K562 (cell line): ENCODE measurements around the gene LGALS9C. TPM values are rescaled to one million over a fixed set of nuclear protein-coding genes. Genes with fewer than 3 reads are reported as not detected.
"Not testable (repeated sequence)": the region's sequence is repeated elsewhere in the genome, so short reads cannot be mapped to it uniquely, and the experiment has no call there.

Experiments used
- ATAC-seq: fragments of 200-7000 bp; cut with Tn5 transposase; 3 replicates; pipeline ENCODE4 v1.9.1; 2020; ENCODE audit warnings: moderate library complexity
- BruUV-seq: library from RNA; stranded (reverse); fragments of 400-500 nt; replicated peaks from 2 replicates; lab custom pipeline; 2021; lab: Mats Ljungman, UMichigan
- CTCF ChIA-PET: fragments of 300-600 bp; formaldehyde crosslinking; extraction: SDS; loops from one replicate; lab custom pipeline; 2021; ENCODE audit warnings: low intra/inter-chr PET ratio; lab: Yijun Ruan, JAX
- POLR2A ChIA-PET: fragments of 300-600, 350-650 bp; sonication (Branson Sonifier 250); formaldehyde crosslinking; extraction: SDS; loops from one replicate; lab custom pipeline; 2021; ENCODE audit warnings: antibody characterized with exemption, inconsistent platforms; lab: Yijun Ruan, JAX
- DNase-seq, 4 experiments: peaks; one replicate each; pipeline versions ENCODE4 v3.0.0 to v3.0.0-alpha.2; 2011 to 2018; ENCODE audit warnings: low spot score in 3 of 4, mixed read lengths in 3 of 4; ENCODE audit errors: extremely low read depth in 1 of 4
- FAIRE-seq: peaks from 2 replicates; lab custom pipeline; 2011; peaks lifted over from hg19 to GRCh38; lab: Jason Lieb, UNC
- H2AFZ ChIP-seq: 2 replicates; pipeline ENCODE4 v1.6.0; 2011; ENCODE audit warnings: low read depth, low read length, control low read depth, inconsistent platforms
- H3K27ac ChIP-seq: fragments of 200-600 bp; 3 replicates; pipeline ENCODE4 v1.8.0; 2011; ENCODE audit warnings: low read depth, mild to moderate bottlenecking, control low read depth, inconsistent platforms, low read length, moderate library complexity, mixed read lengths; ENCODE audit errors: extremely low read depth
- H3K27me3 ChIP-seq, 2 experiments: fragments of 300-600 bp in 1 of 2; 2 replicates in 1 of 2; 3 replicates in 1 of 2; pipeline versions ENCODE4 v1.6.0 to v1.8.0; 2011; ENCODE audit warnings: inconsistent platforms in 2 of 2, low read length in 2 of 2, mild to moderate bottlenecking in 1 of 2, mixed read lengths in 1 of 2, moderate library complexity in 1 of 2; ENCODE audit not compliant: control insufficient read depth in 2 of 2, insufficient read depth in 2 of 2
- H3K36me3 ChIP-seq: fragments of 300-600 bp; 3 replicates; pipeline ENCODE4 v1.8.0; 2011; ENCODE audit warnings: mild to moderate bottlenecking, low read length, inconsistent platforms; ENCODE audit not compliant: control insufficient read depth, insufficient read depth
- H3K4me1 ChIP-seq, 2 experiments: fragments of 200-600 bp in 1 of 2; replicated peaks in 1 of 2; 2 replicates in 1 of 2; 3 replicates in 1 of 2; pipeline versions ENCODE4 v1.5.1 to v1.8.0; 2011; ENCODE audit warnings: inconsistent platforms in 2 of 2, low read length in 2 of 2, mild to moderate bottlenecking in 1 of 2, mixed read lengths in 1 of 2, moderate library complexity in 1 of 2; ENCODE audit not compliant: control insufficient read depth in 2 of 2, insufficient read depth in 2 of 2
- H3K4me2 ChIP-seq: 2 replicates; pipeline ENCODE4 v1.6.1; 2011; ENCODE audit warnings: low read length, control low read depth, inconsistent platforms, mixed read lengths; ENCODE audit not compliant: insufficient read depth
- H3K4me3 ChIP-seq: fragments of 200-600 bp; sonication (generic), shearing (Covaris generic); 2 replicates; pipeline ENCODE4 v1.5.1; 2016; ENCODE audit warnings: control low read depth, inconsistent platforms
- H3K79me2 ChIP-seq: fragments of 200-600 bp; 3 replicates; pipeline ENCODE4 v1.8.0; 2011; ENCODE audit warnings: low read length, inconsistent platforms; ENCODE audit not compliant: control insufficient read depth, insufficient read depth
- H3K9ac ChIP-seq, 2 experiments: 2 replicates each; pipeline versions ENCODE4 v1.6.0 to v1.6.1; 2011; ENCODE audit warnings: low read depth in 2 of 2, low read length in 2 of 2, control low read depth in 1 of 2, inconsistent platforms in 1 of 2, mild to moderate bottlenecking in 1 of 2, mixed read lengths in 1 of 2; ENCODE audit not compliant: insufficient read depth in 1 of 2
- H3K9me1 ChIP-seq: one replicate; pipeline ENCODE4 v1.6.0; 2011; ENCODE audit warnings: inconsistent platforms, mild to moderate bottlenecking, low read length, moderate library complexity; ENCODE audit not compliant: control insufficient read depth, insufficient read depth
- H3K9me3 ChIP-seq: replicated peaks from 2 replicates; pipeline ENCODE4 v1.5.1; 2011; ENCODE audit warnings: low read depth, low read length, inconsistent platforms; ENCODE audit not compliant: control insufficient read depth, insufficient read depth
- H4K20me1 ChIP-seq: replicated peaks from 2 replicates; pipeline ENCODE4 v1.6.1; 2011; ENCODE audit warnings: low read length, inconsistent platforms, mixed read lengths; ENCODE audit not compliant: control insufficient read depth, insufficient read depth
- WGBS: fragments of 100-300 bp; shearing (Covaris generic); methylation state at CpG from one replicate; pipeline ENCODE4 v1.1.6; 2016; ENCODE audit warnings: low coverage, mixed read lengths; ENCODE audit not compliant: insufficient coverage; ENCODE audit errors: missing lambda C conversion rate; 5-methylcytosine and 5-hydroxymethylcytosine counted together
- in situ Hi-C: fragments of 300-500 bp; cut with MboI; formaldehyde crosslinking; loops from 4 replicates; pipeline ENCODE4 v1.15.0; 2018; ENCODE audit warnings: inconsistent platforms, mixed read lengths
- intact Hi-C: fragments of 100-400 bp; cut with micrococcal nuclease; formaldehyde crosslinking; loops from 2 replicates; pipeline ENCODE4 v1.14.2; 2022
- polyA plus RNA-seq, 8 experiments: library from polyadenylated mRNA; depleted of rRNA in 4 of 8; stranded (reverse) in 5 of 8; unstranded in 3 of 8; fragments of >200 nt; fragmentation: Nextera tagmentation in 2 of 8; fragmentation: Illumina TruSeq in 1 of 8; extraction: Ambion mirVana in 2 of 8; extraction: Trizol in 1 of 8; gene quantifications; 2 replicates each; pipeline versions ENCODE4 v1.2.1 to v1.2.3, GENCODE V29; 2011 to 2014; ENCODE audit warnings: inconsistent platforms in 1 of 8, missing spikeins in 1 of 8
- total RNA-seq, 7 experiments: library from RNA; depleted of rRNA in 6 of 7; stranded (reverse); fragments of >200 nt in 6 of 7; fragmentation: Illumina TruSeq in 2 of 7; extraction: Trizol in 2 of 7; gene quantifications; 2 replicates each; pipeline versions ENCODE4 v1.2.1 to v1.2.3, GENCODE V29; 2011 to 2021; ENCODE audit warnings: low replicate concordance in 1 of 7

The LGALS9C gene
- total and polyA plus RNA-seq, 9 of the 15 experiments (the other 6 are each of a cell fraction or from before 2014, with no cell fraction given): not detected

- H3K27ac ChIP-seq, POLR2A ChIA-PET, H2AFZ ChIP-seq, FAIRE-seq, H3K4me2 ChIP-seq, BruUV-seq, H3K9me3 ChIP-seq, H3K9ac ChIP-seq, ATAC-seq, in situ Hi-C loops, H3K36me3 ChIP-seq, DNase-seq, H3K9me1 ChIP-seq, H3K4me1 ChIP-seq, H3K27me3 ChIP-seq, H4K20me1 ChIP-seq, CTCF ChIA-PET, H3K4me3 ChIP-seq, intact Hi-C loops, H3K79me2 ChIP-seq: not testable (repeated sequence)
- no CpG with 5 or more reads among the region's 5 CpGs for WGBS
These were observed 9.6 kb upstream of the LGALS9C start for GRCh38 chr17:18467001-18467400.

DNA sequence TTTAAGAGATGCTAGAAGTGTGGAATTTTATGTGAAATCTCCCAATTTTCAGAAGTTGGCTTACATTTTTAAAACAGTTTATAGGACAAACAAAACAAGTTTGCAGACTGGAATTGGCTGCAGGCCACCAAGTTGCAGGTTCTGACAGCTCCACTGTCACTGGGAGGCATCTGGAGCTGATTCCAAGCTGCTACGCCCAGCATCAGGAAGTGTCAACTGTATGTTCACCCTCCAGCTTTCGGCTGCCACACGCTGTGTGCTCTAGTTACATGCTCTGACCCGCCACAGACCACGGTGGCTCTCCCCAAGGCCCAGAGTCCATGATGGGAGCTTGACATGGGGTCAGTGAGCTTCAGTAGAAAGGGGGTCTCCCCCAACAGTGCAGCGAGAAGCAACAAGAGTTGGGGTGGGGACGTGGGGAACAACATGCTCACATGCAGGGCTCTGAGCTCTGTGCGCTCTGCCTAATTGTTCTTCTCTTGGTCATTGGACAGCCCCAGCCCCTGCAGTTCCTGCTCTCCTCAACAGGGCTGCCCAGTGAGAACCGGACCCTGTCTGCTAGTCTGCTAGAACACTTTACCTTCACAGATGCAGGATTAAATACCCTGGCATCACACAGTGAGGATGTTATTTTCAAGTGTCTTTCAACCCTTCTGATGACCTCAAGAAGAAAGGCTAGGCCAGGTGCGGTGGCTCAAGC, 8.0 kb upstream of the LGALS9C start:
- not testable (repeated sequence) for H3K4me3 ChIP-seq

DNA sequence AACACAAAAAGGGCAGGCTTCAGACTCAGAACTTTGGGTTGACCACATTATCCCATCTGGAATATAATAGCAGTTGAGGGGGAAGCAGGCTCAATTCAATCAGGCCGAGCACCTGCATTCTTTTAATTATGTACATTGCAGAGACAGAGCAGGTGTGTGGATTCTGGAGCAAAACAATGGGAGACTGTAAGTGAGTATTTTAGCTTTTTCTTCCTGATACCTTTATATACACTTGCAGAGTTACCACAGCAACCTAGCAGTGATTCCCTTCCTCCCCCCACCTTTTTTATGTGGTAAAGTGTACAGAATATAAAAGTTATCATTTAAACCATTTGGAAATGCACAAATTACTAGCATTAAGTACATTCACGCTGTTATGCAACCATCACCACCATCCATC, 6.8 kb upstream of the LGALS9C start:
- H3K36me3 ChIP-seq, H3K27me3 ChIP-seq, H3K9me1 ChIP-seq, H2AFZ ChIP-seq, H3K4me3 ChIP-seq, H3K27ac ChIP-seq, POLR2A ChIA-PET, H3K9ac ChIP-seq, ATAC-seq, BruUV-seq, in situ Hi-C loops, CTCF ChIA-PET, H3K4me1 ChIP-seq, H3K9me3 ChIP-seq, DNase-seq, H3K79me2 ChIP-seq, H4K20me1 ChIP-seq, FAIRE-seq, H3K4me2 ChIP-seq, intact Hi-C loops: not testable (repeated sequence)
- 0% methylated on average over 1 of the region's 2 CpGs for WGBS

More for the DNA sequence above, 8.0 kb upstream of the LGALS9C start:
- H4K20me1 ChIP-seq, H3K4me1 ChIP-seq, H2AFZ ChIP-seq, POLR2A ChIA-PET, DNase-seq, H3K9me3 ChIP-seq, H3K27me3 ChIP-seq, CTCF ChIA-PET, H3K79me2 ChIP-seq, H3K4me2 ChIP-seq, in situ Hi-C loops, FAIRE-seq, intact Hi-C loops, H3K36me3 ChIP-seq, H3K27ac ChIP-seq, ATAC-seq, BruUV-seq, H3K9ac ChIP-seq, H3K9me1 ChIP-seq: not testable (repeated sequence)
- WGBS: no CpG with 5 or more reads among the region's 10 CpGs
